Panc1 (cell line): Measurements from ENCODE around the gene UGT2A3. TPM values are rescaled to one million over a fixed set of nuclear protein-coding genes. Genes with fewer than 3 reads are reported as not detected.

Experiments
- ATAC-seq: fragments of 200-7000 bp; cut with Tn5 transposase; 2 replicates; pipeline ENCODE4 v1.9.1; 2020; ENCODE audit warnings: mild to moderate bottlenecking, moderate library complexity
- BruUV-seq: library from RNA; stranded (reverse); fragments of 400-500 nt; replicated peaks from 2 replicates; lab custom pipeline; 2021; lab: Mats Ljungman, UMichigan
- CTCF ChIA-PET: fragments of 300-600 bp; sonication (Branson Sonifier 250); formaldehyde crosslinking; loops from one replicate; lab custom pipeline; 2022; ENCODE audit warnings: antibody characterized with exemption; lab: Charles Lee
- POLR2A ChIA-PET: fragments of 300-600 bp; sonication (Branson Sonifier 250); formaldehyde crosslinking; loops from one replicate; lab custom pipeline; 2022; ENCODE audit warnings: antibody characterized with exemption; lab: Charles Lee
- DNase-seq: peaks from one replicate; pipeline ENCODE4 v3.0.0-alpha.2; 2010; ENCODE audit warnings: low read depth, low spot score
- H3K27ac ChIP-seq: 2 replicates; pipeline ENCODE4 v1.5.1; 2011; ENCODE audit warnings: mild to moderate bottlenecking, low read length, inconsistent platforms
- H3K27me3 ChIP-seq: fragments of 200-500 bp; sonication (Bioruptor generic); 2 replicates; pipeline ENCODE4 v1.6.0; 2014; ENCODE audit warnings: low read length, inconsistent platforms; ENCODE audit not compliant: control insufficient read depth, insufficient read depth
- H3K36me3 ChIP-seq: fragments of 200-500 bp; sonication (Bioruptor generic); 2 replicates; pipeline ENCODE4 v1.5.1; 2014; ENCODE audit warnings: inconsistent platforms, mild to moderate bottlenecking, low read length, moderate library complexity; ENCODE audit not compliant: control insufficient read depth, insufficient read depth
- H3K4me1 ChIP-seq: 2 replicates; pipeline ENCODE4 v1.5.1; 2011; ENCODE audit warnings: inconsistent platforms, mild to moderate bottlenecking, low read length, moderate library complexity; ENCODE audit not compliant: control insufficient read depth, insufficient read depth
- H3K4me3 ChIP-seq, 2 experiments: 2 replicates each; pipeline ENCODE4 v1.5.1; 2011 to 2012; ENCODE audit warnings: low read depth in 2 of 2, low read length in 2 of 2, mild to moderate bottlenecking in 2 of 2, inconsistent platforms in 1 of 2, moderate library complexity in 1 of 2
- H3K9me3 ChIP-seq: fragments of 200-500 bp; sonication (Bioruptor generic); 2 replicates; pipeline ENCODE4 v1.5.1; 2014; ENCODE audit warnings: low read depth, mild to moderate bottlenecking, inconsistent platforms, low read length, moderate library complexity; ENCODE audit not compliant: control insufficient read depth, insufficient read depth
- POLR2AphosphoS5 ChIP-seq: IDR thresholded peaks from 2 replicates; pipeline ENCODE4 v1.6.1; 2012; ENCODE audit warnings: mild to moderate bottlenecking, low read depth, low read length, moderate library complexity
- SIN3A ChIP-seq: IDR thresholded peaks from 2 replicates; pipeline ENCODE4 v1.6.1; 2012; ENCODE audit warnings: low read depth, mild to moderate bottlenecking, low read length, moderate library complexity, borderline replicate concordance; ENCODE audit not compliant: insufficient read depth
- TCF7L2 ChIP-seq: IDR thresholded peaks from 2 replicates; pipeline ENCODE4 v1.6.1; 2011; ENCODE audit warnings: mild to moderate bottlenecking, low read depth, low read length, inconsistent platforms
- in situ Hi-C: cut with HindIII; loops from 2 replicates; pipeline ENCODE4 v1.10.0; 2016; ENCODE audit warnings: low sequenced_read_pairs, low pct_unique_long_range_greater_than_20kb
- intact Hi-C: fragments of 100-400 bp; cut with micrococcal nuclease; formaldehyde crosslinking; loops from one replicate; pipeline ENCODE4 v1.10.0; 2022; ENCODE audit not compliant: unreplicated experiment
- total RNA-seq: library from RNA; stranded (reverse); gene quantifications from one replicate; pipeline ENCODE4 v1.2.1, GENCODE V29; 2021; ENCODE audit not compliant: unreplicated experiment
- TF ChIP-seq, protein P1 (sequence below), 2 experiments: IDR thresholded peaks; 2 replicates each; pipeline ENCODE4 v1.6.1; 2011 to 2012; ENCODE audit warnings: low read depth in 2 of 2, control low read depth in 1 of 2, low read length in 1 of 2, mild to moderate bottlenecking in 1 of 2, moderate library complexity in 1 of 2; ENCODE audit not compliant: insufficient read depth in 1 of 2
- TF ChIP-seq, protein P2 (sequence below): fragments of 450-650 bp; IDR thresholded peaks from 2 replicates; pipeline ENCODE4 v1.5.1; 2017; ENCODE audit warnings: mild to moderate bottlenecking

Gene UGT2A3
- total RNA-seq, 1 experiment from 2014 or later, result 0.05 TPM

- no TSS peak for BruUV-seq
- no peaks in the 10 kb centered on the region for H3K27me3 ChIP-seq
- ATAC-seq (no peak), DNase-seq (no peak)
- TF ChIP-seq, protein P1, sequence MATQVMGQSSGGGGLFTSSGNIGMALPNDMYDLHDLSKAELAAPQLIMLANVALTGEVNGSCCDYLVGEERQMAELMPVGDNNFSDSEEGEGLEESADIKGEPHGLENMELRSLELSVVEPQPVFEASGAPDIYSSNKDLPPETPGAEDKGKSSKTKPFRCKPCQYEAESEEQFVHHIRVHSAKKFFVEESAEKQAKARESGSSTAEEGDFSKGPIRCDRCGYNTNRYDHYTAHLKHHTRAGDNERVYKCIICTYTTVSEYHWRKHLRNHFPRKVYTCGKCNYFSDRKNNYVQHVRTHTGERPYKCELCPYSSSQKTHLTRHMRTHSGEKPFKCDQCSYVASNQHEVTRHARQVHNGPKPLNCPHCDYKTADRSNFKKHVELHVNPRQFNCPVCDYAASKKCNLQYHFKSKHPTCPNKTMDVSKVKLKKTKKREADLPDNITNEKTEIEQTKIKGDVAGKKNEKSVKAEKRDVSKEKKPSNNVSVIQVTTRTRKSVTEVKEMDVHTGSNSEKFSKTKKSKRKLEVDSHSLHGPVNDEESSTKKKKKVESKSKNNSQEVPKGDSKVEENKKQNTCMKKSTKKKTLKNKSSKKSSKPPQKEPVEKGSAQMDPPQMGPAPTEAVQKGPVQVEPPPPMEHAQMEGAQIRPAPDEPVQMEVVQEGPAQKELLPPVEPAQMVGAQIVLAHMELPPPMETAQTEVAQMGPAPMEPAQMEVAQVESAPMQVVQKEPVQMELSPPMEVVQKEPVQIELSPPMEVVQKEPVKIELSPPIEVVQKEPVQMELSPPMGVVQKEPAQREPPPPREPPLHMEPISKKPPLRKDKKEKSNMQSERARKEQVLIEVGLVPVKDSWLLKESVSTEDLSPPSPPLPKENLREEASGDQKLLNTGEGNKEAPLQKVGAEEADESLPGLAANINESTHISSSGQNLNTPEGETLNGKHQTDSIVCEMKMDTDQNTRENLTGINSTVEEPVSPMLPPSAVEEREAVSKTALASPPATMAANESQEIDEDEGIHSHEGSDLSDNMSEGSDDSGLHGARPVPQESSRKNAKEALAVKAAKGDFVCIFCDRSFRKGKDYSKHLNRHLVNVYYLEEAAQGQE (IDR thresholded peaks at IDR 0.05; ENCODE audit: insufficient read depth in 1 of 2, low read depth in 2 of 2, low read length in 1 of 2), result no peak
- TF ChIP-seq, protein P2, sequence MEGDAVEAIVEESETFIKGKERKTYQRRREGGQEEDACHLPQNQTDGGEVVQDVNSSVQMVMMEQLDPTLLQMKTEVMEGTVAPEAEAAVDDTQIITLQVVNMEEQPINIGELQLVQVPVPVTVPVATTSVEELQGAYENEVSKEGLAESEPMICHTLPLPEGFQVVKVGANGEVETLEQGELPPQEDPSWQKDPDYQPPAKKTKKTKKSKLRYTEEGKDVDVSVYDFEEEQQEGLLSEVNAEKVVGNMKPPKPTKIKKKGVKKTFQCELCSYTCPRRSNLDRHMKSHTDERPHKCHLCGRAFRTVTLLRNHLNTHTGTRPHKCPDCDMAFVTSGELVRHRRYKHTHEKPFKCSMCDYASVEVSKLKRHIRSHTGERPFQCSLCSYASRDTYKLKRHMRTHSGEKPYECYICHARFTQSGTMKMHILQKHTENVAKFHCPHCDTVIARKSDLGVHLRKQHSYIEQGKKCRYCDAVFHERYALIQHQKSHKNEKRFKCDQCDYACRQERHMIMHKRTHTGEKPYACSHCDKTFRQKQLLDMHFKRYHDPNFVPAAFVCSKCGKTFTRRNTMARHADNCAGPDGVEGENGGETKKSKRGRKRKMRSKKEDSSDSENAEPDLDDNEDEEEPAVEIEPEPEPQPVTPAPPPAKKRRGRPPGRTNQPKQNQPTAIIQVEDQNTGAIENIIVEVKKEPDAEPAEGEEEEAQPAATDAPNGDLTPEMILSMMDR, result no peak
- TF ChIP-seq TCF7L2, result no peak
- TF ChIP-seq POLR2AphosphoS5, result no peak
- TF ChIP-seq SIN3A, result no peak
- H3K4me3 ChIP-seq, result no peak overlapping the region
- CTCF ChIA-PET, result no interaction called here
- in situ Hi-C loops (no loop called here), intact Hi-C loops (no loop called here)
- no peaks in the 10 kb centered on the region for H3K9me3 ChIP-seq
- H3K4me1 ChIP-seq, result no peaks in the 10 kb centered on the region
- POLR2A ChIA-PET, result no interaction called here
- no peaks in the 10 kb centered on the region for H3K36me3 ChIP-seq
- H3K27ac ChIP-seq, result no peak overlapping the region
Measured at GRCh38 chr4:68984947-68985346, 33.3 kb upstream of the UGT2A3 start.

DNA sequence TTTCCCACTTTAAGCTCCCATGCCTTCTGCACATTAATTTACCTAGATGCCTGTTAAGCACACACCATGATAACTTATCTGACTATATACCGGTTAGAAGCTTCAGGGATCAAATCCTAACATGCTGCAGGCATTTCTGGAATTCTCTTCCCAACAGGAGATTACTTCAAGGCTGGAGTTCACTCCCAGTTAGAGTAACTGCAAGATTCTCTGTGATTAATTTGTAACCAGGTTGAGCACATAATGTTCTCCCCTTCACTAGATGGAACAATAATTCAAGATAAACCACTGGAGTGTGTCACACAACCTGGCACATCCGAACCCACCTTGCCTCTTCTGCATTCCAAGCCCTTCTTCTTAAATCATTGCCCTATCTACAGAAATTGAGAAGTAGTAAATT lies 11.8 kb upstream of the UGT2A3 start:
- DNase-seq (no peak), ATAC-seq (no peak)
- Histone ChIP-seq H3K4me3 (no peak overlapping the region), H3K27ac (no peak overlapping the region), H3K4me1 (no peaks in the 10 kb centered on the region), H3K27me3 (no peaks in the 10 kb centered on the region), H3K36me3 (no peaks in the 10 kb centered on the region), H3K9me3 (no peaks in the 10 kb centered on the region)
- in situ Hi-C loops (no loop called here), intact Hi-C loops (no loop called here)
- POLR2A ChIA-PET, result no interaction called here
- BruUV-seq, result no TSS peak
- TF ChIP-seq TCF7L2 (no peak), POLR2AphosphoS5 (no peak), SIN3A (no peak)
- TF ChIP-seq, protein P2, result no peak
- TF ChIP-seq, protein P1 (IDR thresholded peaks at IDR 0.05; ENCODE audit: insufficient read depth in 1 of 2, low read depth in 2 of 2, low read length in 1 of 2), result no peak
- CTCF ChIA-PET, result no interaction called here
